GM13977 (cell line): ENCODE results near the gene CFAP54.
"Not testable (repeated sequence)": the region's sequence is repeated elsewhere in the genome, so short reads cannot be mapped to it uniquely, and the experiment has no call there.

Source experiments
- DNase-seq: peaks from one replicate; pipeline ENCODE4 v3.0.0; 2012; ENCODE audit warnings: low spot score
- in situ Hi-C: fragments of 300-500 bp; cut with MboI; formaldehyde crosslinking; loops from one replicate; pipeline ENCODE4 v1.12.0; 2022; ENCODE audit warnings: low sequenced_read_pairs, low pct_unique_long_range_greater_than_20kb, mixed read lengths, inconsistent platforms; ENCODE audit not compliant: unreplicated experiment
- TF ChIP-seq, protein P1 (sequence below): IDR thresholded peaks from 2 replicates; pipeline ENCODE4 v1.5.1; 2012; ENCODE audit warnings: mild to moderate bottlenecking, control low read depth; ENCODE audit not compliant: insufficient read depth; ENCODE audit errors: extremely low read depth, missing control alignments

Gene CFAP54

DNA sequence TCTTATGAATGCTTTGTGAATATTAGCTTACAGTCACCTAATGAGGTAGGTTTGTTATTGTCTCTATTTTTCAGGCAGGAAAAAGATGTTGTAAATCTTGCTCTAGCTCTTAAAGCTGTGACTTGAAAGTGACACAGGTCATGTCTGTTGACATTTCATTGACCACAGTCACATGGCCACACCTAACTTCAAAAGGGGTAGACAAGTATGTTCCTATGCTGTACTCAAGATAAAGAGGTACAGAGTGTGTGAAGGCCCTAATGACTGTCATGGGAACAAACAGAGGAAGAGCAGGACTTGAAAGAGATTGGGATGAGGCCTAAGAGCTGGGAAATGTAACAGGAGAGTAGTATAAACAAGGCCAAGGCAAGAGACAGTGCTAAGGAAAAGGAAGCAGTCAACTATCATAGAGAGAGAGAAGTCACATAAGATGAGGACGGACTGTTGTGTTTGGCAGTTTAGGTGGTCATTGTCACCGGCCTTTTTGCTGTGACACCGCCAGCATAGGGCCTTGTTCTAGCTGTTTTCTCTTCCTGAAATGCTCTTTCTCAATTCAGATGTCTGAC lies 181.0 kb downstream of the CFAP54 start:
- no peak for DNase-seq
- in situ Hi-C loops = no loop called here

DNA sequence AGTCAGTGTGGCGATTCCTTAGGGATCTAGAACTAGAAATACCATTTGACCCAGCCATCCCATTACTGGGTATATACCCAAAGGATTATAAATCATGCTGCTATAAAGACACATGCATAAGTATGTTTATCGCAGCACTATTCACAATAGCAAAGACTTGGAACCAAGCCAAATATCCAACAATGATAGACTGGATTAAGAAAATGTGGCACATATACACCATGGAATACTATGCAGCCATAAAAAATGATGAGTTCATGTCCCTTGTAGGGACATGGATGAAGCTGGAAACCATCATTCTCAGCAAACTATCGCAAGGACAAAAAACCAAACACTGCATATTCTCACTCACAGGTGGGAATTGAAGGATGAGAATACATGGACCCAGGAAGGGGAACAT lies 186.1 kb downstream of the CFAP54 start:
- in situ Hi-C loops, DNase-seq: not testable (repeated sequence)

More for the DNA sequence above, 181.0 kb downstream of the CFAP54 start:
- TF ChIP-seq, protein P1, sequence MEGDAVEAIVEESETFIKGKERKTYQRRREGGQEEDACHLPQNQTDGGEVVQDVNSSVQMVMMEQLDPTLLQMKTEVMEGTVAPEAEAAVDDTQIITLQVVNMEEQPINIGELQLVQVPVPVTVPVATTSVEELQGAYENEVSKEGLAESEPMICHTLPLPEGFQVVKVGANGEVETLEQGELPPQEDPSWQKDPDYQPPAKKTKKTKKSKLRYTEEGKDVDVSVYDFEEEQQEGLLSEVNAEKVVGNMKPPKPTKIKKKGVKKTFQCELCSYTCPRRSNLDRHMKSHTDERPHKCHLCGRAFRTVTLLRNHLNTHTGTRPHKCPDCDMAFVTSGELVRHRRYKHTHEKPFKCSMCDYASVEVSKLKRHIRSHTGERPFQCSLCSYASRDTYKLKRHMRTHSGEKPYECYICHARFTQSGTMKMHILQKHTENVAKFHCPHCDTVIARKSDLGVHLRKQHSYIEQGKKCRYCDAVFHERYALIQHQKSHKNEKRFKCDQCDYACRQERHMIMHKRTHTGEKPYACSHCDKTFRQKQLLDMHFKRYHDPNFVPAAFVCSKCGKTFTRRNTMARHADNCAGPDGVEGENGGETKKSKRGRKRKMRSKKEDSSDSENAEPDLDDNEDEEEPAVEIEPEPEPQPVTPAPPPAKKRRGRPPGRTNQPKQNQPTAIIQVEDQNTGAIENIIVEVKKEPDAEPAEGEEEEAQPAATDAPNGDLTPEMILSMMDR = no peak

DNA sequence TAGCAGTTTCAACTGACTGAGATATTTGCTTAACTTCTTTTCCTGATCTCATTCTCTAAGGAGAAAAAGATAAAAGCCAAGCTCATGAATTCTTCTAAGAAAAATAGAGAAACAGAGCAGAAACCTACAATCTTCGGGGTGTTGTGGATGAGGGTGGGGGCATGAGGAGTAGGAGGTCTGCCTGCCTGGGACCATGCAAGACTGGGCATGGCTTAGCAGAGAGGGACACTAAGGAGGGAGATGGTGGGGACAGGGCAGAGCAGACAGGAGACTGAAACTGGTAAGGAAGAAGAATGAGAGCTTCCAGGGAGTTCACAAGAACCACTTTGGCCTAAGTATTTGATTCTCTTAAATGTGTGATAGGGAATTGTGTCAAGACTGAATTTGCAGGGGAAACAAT lies 188.0 kb downstream of the CFAP54 start:
- in situ Hi-C loops = no loop called here
- DNase-seq = no peak
- TF ChIP-seq, protein P1 = no peak

DNA sequence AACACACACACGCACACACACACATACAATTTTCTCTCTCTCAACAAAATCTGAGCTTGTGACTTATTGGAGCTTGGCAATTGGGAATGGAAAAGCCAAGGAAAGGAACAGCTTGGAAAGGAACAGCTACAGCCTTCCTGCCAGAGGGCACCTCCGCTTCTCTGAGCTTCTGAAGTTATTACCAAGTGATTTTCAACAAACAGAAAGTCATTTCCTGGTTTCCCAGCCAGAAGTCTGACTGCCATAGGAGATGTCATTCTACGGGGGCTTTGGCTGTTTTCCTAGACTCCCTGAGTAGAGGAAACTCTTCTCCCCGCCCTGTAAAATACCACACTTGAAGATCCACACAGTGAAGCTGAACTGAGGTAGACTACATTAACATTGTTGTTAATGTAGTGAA lies 198.3 kb downstream of the CFAP54 start:
- in situ Hi-C loops = no loop called here
- no peak for DNase-seq
- TF ChIP-seq, protein P1 = no peak

DNA sequence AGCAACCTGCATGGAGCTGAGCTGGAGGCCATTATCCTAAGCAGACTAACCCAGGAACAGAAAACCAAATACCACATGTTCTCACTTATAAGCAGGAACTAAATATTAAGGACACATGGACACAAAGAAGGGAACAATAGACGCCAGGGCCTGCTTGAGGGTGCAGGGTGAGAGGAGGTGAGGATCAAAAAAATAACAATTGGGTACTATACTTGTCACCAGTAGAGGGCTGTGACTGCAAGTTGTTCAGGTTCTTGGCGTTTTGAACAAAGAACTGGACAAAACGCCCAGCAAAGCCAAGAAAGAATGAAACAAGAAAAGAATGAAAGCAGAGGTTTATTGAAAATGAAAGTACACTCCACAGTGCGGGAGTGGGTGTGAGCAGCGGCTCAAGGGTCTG lies 209.1 kb downstream of the CFAP54 start:
- in situ Hi-C loops = no loop called here
- DNase-seq = no peak
- TF ChIP-seq, protein P1 = no peak

DNA sequence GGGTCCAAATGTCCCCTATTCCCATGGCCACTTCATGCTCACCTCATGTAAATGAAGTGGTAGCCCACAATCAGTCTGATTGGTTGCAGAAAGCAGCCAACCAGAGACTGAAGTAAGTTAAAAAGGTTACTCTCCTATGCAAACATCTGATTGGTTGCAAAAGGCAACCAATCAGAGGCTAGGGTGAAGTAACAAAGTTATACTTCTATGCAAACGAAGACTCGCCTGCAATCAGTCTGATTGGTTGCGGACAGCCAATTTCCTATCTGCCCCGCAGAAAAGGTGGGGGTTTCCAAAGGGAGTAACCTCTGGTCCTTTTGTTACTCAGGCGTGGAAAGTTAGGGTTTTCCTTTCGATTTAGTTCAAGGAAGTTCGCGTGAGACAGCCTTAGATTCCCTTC lies 209.6 kb downstream of the CFAP54 start:
- TF ChIP-seq, protein P1 = no peak
- DNase-seq = no peak
- in situ Hi-C loops = no loop called here

DNA sequence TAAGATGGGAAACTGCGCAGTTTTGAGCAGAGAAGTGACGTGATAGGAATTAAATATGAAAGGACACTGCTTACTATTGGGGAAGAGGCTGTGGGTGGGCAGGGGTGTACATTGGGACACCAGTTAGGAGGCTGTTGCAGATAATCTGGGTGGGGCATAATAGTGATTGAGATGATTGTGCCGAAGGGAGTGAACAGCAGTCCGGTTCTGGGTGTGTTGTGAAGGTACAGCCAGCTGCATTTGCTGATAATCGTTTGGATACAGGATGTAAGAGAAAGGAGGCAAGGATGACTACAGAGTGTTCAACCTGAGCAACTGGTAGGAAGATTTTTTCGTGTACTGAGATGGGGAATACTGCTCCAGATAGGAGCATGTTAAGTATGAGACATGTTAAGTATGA lies 212.5 kb downstream of the CFAP54 start:
- TF ChIP-seq, protein P1 = no peak
- in situ Hi-C loops = no loop called here
- no peak for DNase-seq
